Stimulated activated effector memory CD8-positive, alpha-beta T cell treated with anti-CD3 and anti-CD28 coated beads, Interleukin-12 subunit alpha, Interleukin-12 subunit beta, amount 100 ng/mL, for 72 hours (primary cell): ENCODE data around the gene CALHM6.

Experiments used
- ATAC-seq: fragments of 150-1000 bp; cut with Tn5 transposase; 2 replicates; pipeline ENCODE4 v1.10.0; 2021
- DNase-seq, 2 donors: peaks; one replicate each; pipeline ENCODE4 v3.0.0; 2021 to 2022; ENCODE audit warnings: low spot score in 2 of 2
- H3K27ac Mint-ChIP-seq: one replicate; pipeline ENCODE4 v1.8.0; 2022; ENCODE audit warnings: mild to moderate bottlenecking, mixed read lengths
- H3K36me3 Mint-ChIP-seq: one replicate; pipeline ENCODE4 v1.8.0; 2022; ENCODE audit warnings: mild to moderate bottlenecking, mixed read lengths
- H3K4me1 Mint-ChIP-seq: one replicate; pipeline ENCODE4 v1.8.0; 2022; ENCODE audit warnings: mixed read lengths
- H3K4me3 Mint-ChIP-seq: one replicate; pipeline ENCODE4 v1.8.0; 2022; ENCODE audit warnings: mild to moderate bottlenecking, mixed read lengths
- H3K9me3 Mint-ChIP-seq: one replicate; pipeline ENCODE4 v1.8.0; 2022; ENCODE audit warnings: mixed read lengths

Gene CALHM6

DNA sequence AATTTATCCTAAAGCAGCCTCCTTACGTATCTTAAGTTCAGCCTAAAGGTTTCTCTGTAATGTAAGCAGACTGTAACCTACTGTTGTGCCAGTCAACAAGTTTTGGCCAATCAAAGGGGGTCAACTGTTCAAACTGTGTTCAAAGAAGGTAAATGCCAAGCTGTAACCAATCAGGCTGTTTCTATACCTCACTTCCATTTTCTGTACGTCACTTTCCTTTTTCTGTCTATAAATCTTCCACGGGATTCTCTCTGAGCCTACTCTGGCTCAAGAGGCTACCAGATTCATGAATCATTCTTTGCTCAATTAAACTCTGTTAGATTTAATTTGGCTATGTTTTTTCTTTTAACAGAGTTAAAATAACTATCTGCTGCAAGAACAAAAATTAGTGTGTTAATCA lies 5.1 kb upstream of the CALHM6 start:
- peaks cover 8% of the 10 kb centered on the region for H3K4me1 Mint-ChIP-seq
- no peak overlapping the region for H3K4me3 Mint-ChIP-seq
- H3K9me3 Mint-ChIP-seq: no peaks in the 10 kb centered on the region

GRCh38 chr6:116456927-116457326 lies 4.2 kb upstream of the CALHM6 start:
- DNase-seq (no peak), ATAC-seq (no peak)
- Mint-ChIP-seq H3K4me1 (peaks cover 10% of the 10 kb centered on the region), H3K4me3 (no peak overlapping the region), H3K36me3 (no peaks in the 10 kb centered on the region), H3K27ac (no peak overlapping the region), H3K9me3 (no peaks in the 10 kb centered on the region)

More for the DNA sequence above, 5.1 kb upstream of the CALHM6 start:
- Mint-ChIP-seq H3K36me3 (no peaks in the 10 kb centered on the region), H3K27ac (no peak overlapping the region)
- no peak for DNase-seq
- ATAC-seq: no peak

DNA sequence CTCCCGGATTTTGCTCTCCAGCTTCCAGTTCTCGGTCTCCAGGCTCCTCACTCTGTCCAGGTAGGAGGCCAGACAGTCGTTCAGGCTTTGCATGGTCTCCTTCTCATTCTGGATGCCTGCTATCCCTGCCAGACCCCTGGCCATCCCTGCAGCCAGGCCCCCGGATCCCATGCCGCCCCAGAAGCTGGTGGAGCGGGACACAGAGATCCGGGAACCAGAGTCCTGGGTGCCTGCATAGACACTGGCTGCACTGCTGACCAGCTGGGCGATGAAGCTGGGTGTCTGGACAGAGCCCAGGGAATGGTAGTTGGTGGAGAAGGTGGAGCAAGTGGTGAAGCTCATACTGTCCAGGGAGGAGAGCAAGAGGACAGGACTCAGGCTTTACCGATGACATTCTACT lies 2.9 kb upstream of the CALHM6 start:
- DNase-seq: no peak
- H3K4me1 Mint-ChIP-seq: peaks cover 10% of the 10 kb centered on the region
- H3K27ac Mint-ChIP-seq: no peak overlapping the region
- ATAC-seq: no peak
- H3K36me3 Mint-ChIP-seq: no peaks in the 10 kb centered on the region
- H3K4me3 Mint-ChIP-seq: no peak overlapping the region
- no peaks in the 10 kb centered on the region for H3K9me3 Mint-ChIP-seq

GRCh38 chr6:116459927-116460326 lies 1.2 kb upstream of the CALHM6 start:
- DNase-seq (no peak), ATAC-seq (peak; percentile 14)
- Mint-ChIP-seq H3K36me3 (no peaks in the 10 kb centered on the region), H3K4me1 (peaks cover 16% of the 10 kb centered on the region), H3K27ac (no peak overlapping the region), H3K4me3 (no peak overlapping the region), H3K9me3 (no peaks in the 10 kb centered on the region)

DNA sequence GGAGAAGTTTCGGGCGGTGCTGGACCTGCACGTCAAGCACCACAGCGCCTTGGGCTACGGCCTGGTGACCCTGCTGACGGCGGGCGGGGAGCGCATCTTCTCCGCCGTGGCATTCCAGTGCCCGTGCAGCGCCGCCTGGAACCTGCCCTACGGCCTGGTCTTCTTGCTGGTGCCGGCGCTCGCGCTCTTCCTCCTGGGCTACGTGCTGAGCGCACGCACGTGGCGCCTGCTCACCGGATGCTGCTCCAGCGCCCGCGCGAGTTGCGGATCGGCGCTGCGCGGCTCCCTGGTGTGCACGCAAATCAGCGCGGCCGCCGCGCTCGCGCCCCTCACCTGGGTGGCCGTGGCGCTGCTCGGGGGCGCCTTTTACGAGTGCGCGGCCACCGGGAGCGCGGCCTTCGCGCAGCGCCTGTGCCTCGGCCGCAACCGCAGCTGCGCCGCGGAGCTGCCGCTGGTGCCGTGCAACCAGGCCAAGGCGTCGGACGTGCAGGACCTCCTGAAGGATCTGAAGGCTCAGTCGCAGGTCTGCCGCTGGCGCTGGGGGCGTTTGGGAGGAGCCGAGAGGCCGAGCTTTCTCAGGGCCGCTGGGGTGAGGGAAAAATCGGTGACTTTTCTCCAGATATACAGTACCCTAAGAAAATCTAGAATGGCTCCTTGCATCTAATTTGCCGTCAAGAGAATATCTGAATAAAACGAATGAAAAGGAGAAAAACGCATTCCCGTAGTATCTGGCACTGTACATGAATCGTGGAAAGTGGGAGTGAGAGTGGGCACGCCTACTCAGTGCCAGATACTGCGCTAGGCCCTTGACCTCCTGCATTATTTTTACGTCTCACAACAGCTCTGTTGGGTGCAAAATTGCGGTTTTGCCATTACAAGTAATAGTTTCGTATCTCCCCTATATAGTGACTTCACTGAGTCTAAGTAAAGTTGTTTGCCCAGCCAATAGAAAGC lies 1.0 kb downstream of the CALHM6 start:
- Mint-ChIP-seq H3K4me3 (peak overlapping the region; percentile 61), H3K4me1 (peaks cover 16% of the 10 kb centered on the region), H3K9me3 (no peaks in the 10 kb centered on the region), H3K36me3 (no peaks in the 10 kb centered on the region), H3K27ac (no peak overlapping the region)
- ATAC-seq (peak; percentile 95), DNase-seq (peak; percentile 40 to 72)

GRCh38 chr6:116463301-116463700 lies 2.1 kb downstream of the CALHM6 start:
- no peak for DNase-seq
- no peak for ATAC-seq
- Mint-ChIP-seq H3K4me3 (no peak overlapping the region), H3K9me3 (no peaks in the 10 kb centered on the region), H3K27ac (no peak overlapping the region), H3K4me1 (peaks cover 16% of the 10 kb centered on the region), H3K36me3 (no peaks in the 10 kb centered on the region)

- ATAC-seq: no peak
- Mint-ChIP-seq H3K27ac (no peak overlapping the region), H3K9me3 (no peaks in the 10 kb centered on the region), H3K36me3 (no peaks in the 10 kb centered on the region), H3K4me1 (peaks cover 16% of the 10 kb centered on the region), H3K4me3 (no peak overlapping the region)
- DNase-seq: no peak
Observed at GRCh38 chr6:116465246-116465645, 4.1 kb downstream of the CALHM6 start.

DNA sequence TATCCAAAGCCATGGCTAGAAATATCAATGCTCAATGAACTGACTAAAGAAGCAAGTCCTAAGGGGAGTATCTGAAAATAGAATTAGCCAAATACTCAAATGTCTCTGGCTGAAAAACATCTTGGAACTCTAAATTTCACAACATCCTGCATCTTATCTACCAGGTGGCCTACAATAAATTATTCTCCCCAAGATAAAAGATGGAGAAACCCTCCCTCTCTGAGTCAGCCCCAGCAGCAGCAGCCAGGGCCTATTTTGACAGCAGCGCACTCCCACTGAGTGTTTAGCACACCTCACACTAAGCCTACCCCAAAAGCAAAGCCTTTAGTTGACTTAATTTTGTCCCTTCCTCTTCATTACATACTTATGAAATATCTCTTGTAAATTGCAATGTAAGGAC lies 5.9 kb downstream of the CALHM6 start:
- Mint-ChIP-seq H3K9me3 (no peaks in the 10 kb centered on the region), H3K36me3 (no peaks in the 10 kb centered on the region), H3K27ac (no peak overlapping the region), H3K4me1 (peaks cover 6% of the 10 kb centered on the region), H3K4me3 (no peak overlapping the region)
- no peak for ATAC-seq
- DNase-seq: no peak

GRCh38 chr6:116467514-116467913 lies 6.3 kb downstream of the CALHM6 start:
- H3K27ac Mint-ChIP-seq: no peak overlapping the region
- DNase-seq (no peak), ATAC-seq (no peak)
- no peaks in the 10 kb centered on the region for H3K36me3 Mint-ChIP-seq
- no peaks in the 10 kb centered on the region for H3K9me3 Mint-ChIP-seq
- H3K4me1 Mint-ChIP-seq: peaks cover 6% of the 10 kb centered on the region
- no peak overlapping the region for H3K4me3 Mint-ChIP-seq

- ATAC-seq (no peak), DNase-seq (no peak)
- Mint-ChIP-seq H3K4me3 (no peak overlapping the region), H3K27ac (no peak overlapping the region), H3K9me3 (no peaks in the 10 kb centered on the region), H3K4me1 (peaks cover 6% of the 10 kb centered on the region), H3K36me3 (no peaks in the 10 kb centered on the region)
Observed at GRCh38 chr6:116468293-116468692, 7.1 kb downstream of the CALHM6 start.

DNA sequence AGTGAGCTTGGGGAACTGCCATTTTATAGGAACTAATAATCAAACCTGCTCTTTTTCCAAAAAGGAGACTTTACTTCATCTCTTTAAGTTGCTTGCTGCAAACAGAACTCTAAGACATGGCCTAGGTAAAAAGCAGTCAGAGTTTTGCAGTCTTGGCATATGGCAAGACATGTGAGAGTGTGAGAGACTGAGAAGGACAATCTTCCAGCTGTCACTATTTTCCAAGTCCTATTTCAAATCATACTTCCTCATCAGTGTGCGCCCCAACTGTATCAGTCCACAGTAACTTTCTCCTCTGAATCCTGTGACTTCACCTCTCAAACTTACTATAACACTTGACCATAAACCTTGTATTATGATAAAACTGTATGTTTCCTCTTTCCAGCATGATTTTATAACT lies 10.4 kb downstream of the CALHM6 start:
- ATAC-seq: no peak
- Mint-ChIP-seq H3K9me3 (no peaks in the 10 kb centered on the region), H3K4me3 (no peak overlapping the region)

GRCh38 chr6:116472706-116473105 lies 11.5 kb downstream of the CALHM6 start:
- Mint-ChIP-seq H3K4me3 (no peak overlapping the region), H3K9me3 (no peaks in the 10 kb centered on the region), H3K36me3 (no peaks in the 10 kb centered on the region), H3K4me1 (peaks cover 19% of the 10 kb centered on the region), H3K27ac (no peak overlapping the region)
- DNase-seq (no peak), ATAC-seq (no peak)

More for the DNA sequence above, 10.4 kb downstream of the CALHM6 start:
- DNase-seq: no peak
- no peaks in the 10 kb centered on the region for H3K36me3 Mint-ChIP-seq
- H3K27ac Mint-ChIP-seq: no peak overlapping the region
- H3K4me1 Mint-ChIP-seq: peaks cover 19% of the 10 kb centered on the region

DNA sequence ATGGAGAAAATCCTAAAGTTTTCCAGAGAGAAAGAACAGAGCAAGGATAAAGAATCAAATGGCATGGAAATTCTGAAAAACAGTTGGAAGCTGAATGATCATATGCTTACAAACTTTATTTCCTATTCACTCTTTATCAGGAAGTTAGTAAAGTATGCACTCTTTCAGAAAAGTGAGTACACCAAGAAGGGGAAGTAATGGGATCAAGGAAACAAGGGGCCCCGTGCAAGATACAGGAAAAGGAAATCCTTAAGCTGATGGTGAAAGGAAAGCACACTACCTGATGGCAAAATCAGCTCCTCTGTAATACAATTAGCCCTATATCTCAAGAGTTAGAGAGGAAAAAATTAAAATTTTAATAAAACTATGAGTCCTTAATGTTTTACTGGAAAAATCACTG lies 14.0 kb downstream of the CALHM6 start:
- Mint-ChIP-seq H3K4me3 (peak overlapping the region; percentile 58), H3K9me3 (no peaks in the 10 kb centered on the region), H3K27ac (peak overlapping the region; percentile 52), H3K4me1 (peaks cover 19% of the 10 kb centered on the region), H3K36me3 (no peaks in the 10 kb centered on the region)
- DNase-seq: no peak
- no peak for ATAC-seq

- DNase-seq (no peak), ATAC-seq (peak; percentile 97)
- peaks cover 19% of the 10 kb centered on the region for H3K4me1 Mint-ChIP-seq
- H3K36me3 Mint-ChIP-seq: no peaks in the 10 kb centered on the region
- H3K27ac Mint-ChIP-seq: peak overlapping the region; percentile 52
- H3K9me3 Mint-ChIP-seq: no peaks in the 10 kb centered on the region
- H3K4me3 Mint-ChIP-seq: peak overlapping the region; percentile 58
Observed at GRCh38 chr6:116476002-116476678, 15.0 kb downstream of the CALHM6 start.

DNA sequence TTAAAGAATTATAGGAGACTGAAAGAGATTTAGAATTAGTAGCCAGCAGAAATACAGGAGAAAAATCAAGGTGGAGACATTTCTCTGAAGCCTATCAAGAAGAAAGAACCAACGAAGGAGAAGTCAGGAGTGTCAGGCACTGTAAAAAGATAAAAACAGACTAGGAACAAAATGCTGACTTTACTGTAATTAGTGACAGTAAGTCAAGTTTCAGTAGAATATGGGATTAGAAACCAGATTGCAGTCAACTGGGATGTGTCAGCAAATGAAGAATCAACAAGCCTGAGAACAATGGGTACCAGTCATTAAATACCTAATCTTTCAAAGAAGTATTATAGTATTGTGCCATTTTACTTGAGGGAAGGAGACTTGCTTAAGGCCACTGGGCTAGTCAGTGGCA lies 21.6 kb downstream of the CALHM6 start:
- H3K4me3 Mint-ChIP-seq: no peak overlapping the region
- no peak overlapping the region for H3K27ac Mint-ChIP-seq
- no peaks in the 10 kb centered on the region for H3K4me1 Mint-ChIP-seq

GRCh38 chr6:116483616-116484015 lies 22.4 kb downstream of the CALHM6 start:
- DNase-seq (no peak), ATAC-seq (no peak)
- Mint-ChIP-seq H3K36me3 (no peaks in the 10 kb centered on the region), H3K9me3 (no peaks in the 10 kb centered on the region), H3K27ac (no peak overlapping the region), H3K4me3 (no peak overlapping the region), H3K4me1 (no peaks in the 10 kb centered on the region)

More for the DNA sequence above, 21.6 kb downstream of the CALHM6 start:
- no peak for DNase-seq
- Mint-ChIP-seq H3K9me3 (no peaks in the 10 kb centered on the region), H3K36me3 (no peaks in the 10 kb centered on the region)
- no peak for ATAC-seq
